GM12878 (cell line): ENCODE measurements around the gene EEF1B2. TPM values are rescaled to one million over a fixed set of nuclear protein-coding genes. Genes with fewer than 3 reads are reported as not detected.

Source experiments
- ATAC-seq: fragments of 200-7000 bp; cut with Tn5 transposase; 3 replicates; pipeline ENCODE4 v1.9.1; 2020; ENCODE audit warnings: mild to moderate bottlenecking, moderate library complexity
- BruUV-seq: library from RNA; stranded (reverse); fragments of 400-500 nt; replicated peaks from 2 replicates; lab custom pipeline; 2021; lab: Mats Ljungman, UMichigan
- CTCF ChIA-PET: fragments of 300-600 bp; sonication (Branson Sonifier 250); formaldehyde crosslinking; extraction: SDS; loops from one replicate; lab custom pipeline; 2021; ENCODE audit warnings: inconsistent platforms; lab: Yijun Ruan, JAX
- POLR2A ChIA-PET: fragments of 350-600 bp; formaldehyde crosslinking; extraction: SDS; loops from one replicate; lab custom pipeline; 2021; ENCODE audit warnings: inconsistent platforms; lab: Charles Lee
- RAD21 ChIA-PET: fragments of 300-600 bp; sonication (Branson Sonifier 250); formaldehyde crosslinking; loops from one replicate; lab custom pipeline; 2023; ENCODE audit warnings: antibody characterized with exemption; ENCODE audit not compliant: unreplicated experiment; lab: Charles Lee
- SMC1A ChIA-PET: fragments of 300-600 bp; sonication (Branson Sonifier 250); formaldehyde crosslinking; loops from one replicate; lab custom pipeline; 2023; ENCODE audit not compliant: unreplicated experiment, uncharacterized antibody; lab: Charles Lee
- DNase-seq: peaks from one replicate; pipeline ENCODE4 v3.0.0-alpha.2; 2011; ENCODE audit warnings: low read depth, low spot score
- FAIRE-seq: peaks from 3 replicates; lab custom pipeline; 2011; peaks lifted over from hg19 to GRCh38; lab: Jason Lieb, UNC
- H2AFZ ChIP-seq: 2 replicates; pipeline ENCODE4 v1.6.0; 2011; ENCODE audit warnings: low read depth, low read length, control low read depth; ENCODE audit not compliant: control insufficient read depth
- H3K27ac ChIP-seq: 2 replicates; pipeline ENCODE4 v1.5.1; 2011; ENCODE audit warnings: control low read depth; ENCODE audit not compliant: control insufficient read depth, insufficient read depth
- H3K27me3 ChIP-seq, 2 experiments: replicated peaks in 1 of 2; 2 replicates each; pipeline versions ENCODE4 v1.6.0 to v1.6.1; 2011; ENCODE audit warnings: low read length in 1 of 2; ENCODE audit not compliant: control insufficient read depth in 2 of 2, insufficient read depth in 2 of 2
- H3K36me3 ChIP-seq, 2 experiments: 2 replicates each; pipeline ENCODE4 v1.5.1; 2011; ENCODE audit warnings: low read length in 1 of 2; ENCODE audit not compliant: control insufficient read depth in 2 of 2, insufficient read depth in 2 of 2
- H3K4me1 ChIP-seq: 2 replicates; pipeline ENCODE4 v1.6.1; 2011; ENCODE audit warnings: mild to moderate bottlenecking, low read length, moderate library complexity, mixed read lengths; ENCODE audit not compliant: control insufficient read depth, insufficient read depth
- H3K4me2 ChIP-seq: 2 replicates; pipeline ENCODE4 v1.6.0; 2011; ENCODE audit warnings: control low read depth; ENCODE audit not compliant: control insufficient read depth, insufficient read depth
- H3K4me3 ChIP-seq: fragments of 200-600 bp; sonication (generic); 2 replicates; pipeline ENCODE4 v1.5.1; 2016
- H3K79me2 ChIP-seq: 2 replicates; pipeline ENCODE4 v1.6.0; 2011; ENCODE audit warnings: low read length; ENCODE audit not compliant: control insufficient read depth, insufficient read depth
- H3K9ac ChIP-seq: 2 replicates; pipeline ENCODE4 v1.8.0; 2011; ENCODE audit warnings: low read length, control low read depth, mixed read lengths; ENCODE audit not compliant: control insufficient read depth, insufficient read depth
- H3K9me3 ChIP-seq: replicated peaks from 3 replicates; pipeline ENCODE4 v1.5.1; 2011; ENCODE audit warnings: mild to moderate bottlenecking, low read length; ENCODE audit not compliant: control insufficient read depth, insufficient read depth
- H4K20me1 ChIP-seq: 2 replicates; pipeline ENCODE4 v1.6.0; 2011; ENCODE audit not compliant: control insufficient read depth, insufficient read depth
- BCL11A ChIP-seq: IDR thresholded peaks from 2 replicates; pipeline ENCODE4 v1.6.1; 2011; ENCODE audit warnings: low read depth, low read length
- CREM ChIP-seq: IDR thresholded peaks from 2 replicates; pipeline ENCODE4 v1.6.1; 2014; ENCODE audit warnings: antibody characterized with exemption, low read depth
- EP300 ChIP-seq, 2 experiments: fragments of 150-350 bp in 1 of 2; IDR thresholded peaks; 2 replicates each; pipeline ENCODE4 v1.6.1; 2011 to 2012; ENCODE audit warnings: low read depth in 2 of 2, low read length in 2 of 2, borderline replicate concordance in 1 of 2, improper control_type of control experiment in 1 of 2, inconsistent platforms in 1 of 2; ENCODE audit not compliant: control insufficient read depth in 1 of 2
- JUND ChIP-seq: IDR thresholded peaks from 2 replicates; pipeline ENCODE4 v1.6.1; 2012; ENCODE audit warnings: low read depth, mild to moderate bottlenecking, low read length, improper control_type of control experiment, moderate library complexity
- KLF5 ChIP-seq: fragments of 450-650 bp; IDR thresholded peaks from 2 replicates; pipeline ENCODE4 v1.6.1; 2014; ENCODE audit warnings: mild to moderate bottlenecking; ENCODE audit not compliant: partially characterized antibody
- LARP7 ChIP-seq: fragments of 450-650 bp; IDR thresholded peaks from 2 replicates; pipeline ENCODE4 v1.6.1; 2017; ENCODE audit warnings: mild to moderate bottlenecking
- MXI1 ChIP-seq: fragments of 150-350 bp; IDR thresholded peaks from 2 replicates; pipeline ENCODE4 v1.6.1; 2011; ENCODE audit warnings: low read depth, mild to moderate bottlenecking, inconsistent platforms, low read length, improper control_type of control experiment
- MYC ChIP-seq: IDR thresholded peaks from 2 replicates; pipeline ENCODE4 v1.6.1; 2011; ENCODE audit warnings: mild to moderate bottlenecking, low read length, moderate library complexity, inconsistent platforms; ENCODE audit not compliant: insufficient read depth, insufficient replicate concordance, insufficient read length, severe bottlenecking
- PAX5 ChIP-seq: IDR thresholded peaks from 2 replicates; pipeline ENCODE4 v1.6.1; 2011; ENCODE audit warnings: low read depth, low read length, borderline replicate concordance
- RAD21 ChIP-seq: IDR thresholded peaks from 2 replicates; pipeline ENCODE4 v1.6.1; 2011; ENCODE audit warnings: mild to moderate bottlenecking, low read depth, low read length, moderate library complexity; ENCODE audit not compliant: insufficient read depth
- SIN3A ChIP-seq: IDR thresholded peaks from 2 replicates; pipeline ENCODE4 v1.6.1; 2012; ENCODE audit warnings: low read depth, low read length, improper control_type of control experiment
- SRF ChIP-seq, 2 experiments: IDR thresholded peaks; 2 replicates each; pipeline ENCODE4 v1.6.1; 2011; ENCODE audit warnings: low read depth in 2 of 2, low read length in 2 of 2, mild to moderate bottlenecking in 1 of 2, moderate library complexity in 1 of 2
- TCF12 ChIP-seq: IDR thresholded peaks from 2 replicates; pipeline ENCODE4 v1.6.1; 2011; ENCODE audit warnings: low read depth, mild to moderate bottlenecking, low read length
- WGBS: methylation state at CpG from one replicate; pipeline ENCODE4 v1.1.6; 2016; ENCODE audit warnings: low lambda C conversion rate; ENCODE audit not compliant: insufficient replicate concordance, insufficient coverage; ENCODE audit errors: missing lambda C conversion rate; 5-methylcytosine and 5-hydroxymethylcytosine counted together
- in situ Hi-C: fragments of 300-500 bp; cut with MboI; formaldehyde crosslinking; loops from 9 replicates; pipeline ENCODE4 v1.14.3; 2018; ENCODE audit warnings: mixed read lengths
- intact Hi-C: fragments of 100-400 bp; cut with micrococcal nuclease; formaldehyde crosslinking; loops from one replicate; pipeline ENCODE4 v1.14.2; 2022; ENCODE audit not compliant: unreplicated experiment
- polyA plus RNA-seq, 11 experiments: library from polyadenylated mRNA; depleted of rRNA in 4 of 11; unstranded in 6 of 11; stranded (reverse) in 5 of 11; fragments of >200 nt; fragmentation: Nextera tagmentation in 4 of 11; fragmentation: Illumina TruSeq in 1 of 11; extraction: Ambion mirVana in 4 of 11; extraction: Trizol in 1 of 11; gene quantifications; 1 replicate in 1 of 11; 2 replicates in 10 of 11; pipeline versions ENCODE4 v1.2.1 to v1.2.3, GENCODE V29; 2011 to 2016; ENCODE audit warnings: inconsistent platforms in 2 of 11, missing spikeins in 2 of 11, low read depth in 1 of 11
- total RNA-seq, 4 experiments: library from RNA; depleted of rRNA in 3 of 4; stranded (reverse); fragments of >200 nt in 3 of 4; fragmentation: Illumina TruSeq in 1 of 4; extraction: Trizol in 1 of 4; gene quantifications; 2 replicates each; pipeline versions ENCODE4 v1.2.1 to v1.2.3, GENCODE V29; 2013 to 2021
- TF ChIP-seq, protein P1 (sequence below): IDR thresholded peaks from 2 replicates; pipeline ENCODE4 v1.6.1; 2011; ENCODE audit warnings: borderline replicate concordance, low read depth, mild to moderate bottlenecking, moderate library complexity, low read length; ENCODE audit not compliant: insufficient read depth, poor library complexity, severe bottlenecking

The EEF1B2 gene
- total and polyA plus RNA-seq, 10 of the 15 experiments (the other 5 are each of a cell fraction or from before 2014, with no cell fraction given): 719 to 2,110 (median 1,232) TPM

DNA sequence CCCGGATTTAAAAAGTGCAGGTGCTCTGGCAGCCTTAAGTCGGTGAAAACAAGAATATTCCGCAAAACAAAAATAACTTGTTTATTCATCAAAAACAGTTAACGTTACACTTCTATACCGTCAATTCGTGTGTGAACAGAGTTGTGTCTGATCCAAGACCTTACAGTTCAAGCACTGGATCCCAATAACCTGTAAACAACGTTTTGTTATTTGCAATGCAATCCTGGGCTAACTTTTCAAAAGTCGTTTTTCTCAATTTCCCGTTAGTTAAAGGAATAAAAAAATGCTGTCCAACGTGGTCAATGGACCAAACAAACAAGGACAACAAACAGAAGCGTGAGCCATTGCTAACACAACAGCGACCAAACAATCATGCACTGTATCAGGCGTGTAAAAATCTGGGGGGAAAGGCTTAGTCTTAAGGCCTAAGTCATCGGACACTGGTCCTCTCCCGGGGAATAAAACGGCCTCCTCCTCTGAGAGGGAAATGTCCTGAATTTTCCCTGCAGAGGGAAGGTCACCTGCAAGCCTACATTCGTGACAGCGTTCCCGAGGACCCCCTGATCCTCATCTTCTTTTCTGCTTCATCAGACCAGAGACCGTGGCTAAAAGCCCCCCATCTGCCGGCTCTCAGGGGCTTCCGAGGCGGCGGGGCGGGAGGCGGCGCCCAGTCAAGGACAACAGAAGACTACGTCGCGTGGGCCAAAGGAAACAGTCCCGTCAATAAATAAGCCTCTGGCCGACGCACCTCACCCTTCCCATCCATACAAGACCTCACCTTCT, 941 bp upstream of the EEF1B2 start (continued):
- no peak for TF ChIP-seq EP300 (IDR thresholded peaks at IDR 0.05; ENCODE audit: borderline replicate concordance in 1 of 2, control insufficient read depth in 1 of 2, low read depth in 2 of 2, low read length in 2 of 2)
- TF ChIP-seq SIN3A: no peak
- peak; percentile 58; the same call in 1 of the 2 replicates for TF ChIP-seq MXI1
- TF ChIP-seq CREM: no peak
- TF ChIP-seq BCL11A: no peak

DNA sequence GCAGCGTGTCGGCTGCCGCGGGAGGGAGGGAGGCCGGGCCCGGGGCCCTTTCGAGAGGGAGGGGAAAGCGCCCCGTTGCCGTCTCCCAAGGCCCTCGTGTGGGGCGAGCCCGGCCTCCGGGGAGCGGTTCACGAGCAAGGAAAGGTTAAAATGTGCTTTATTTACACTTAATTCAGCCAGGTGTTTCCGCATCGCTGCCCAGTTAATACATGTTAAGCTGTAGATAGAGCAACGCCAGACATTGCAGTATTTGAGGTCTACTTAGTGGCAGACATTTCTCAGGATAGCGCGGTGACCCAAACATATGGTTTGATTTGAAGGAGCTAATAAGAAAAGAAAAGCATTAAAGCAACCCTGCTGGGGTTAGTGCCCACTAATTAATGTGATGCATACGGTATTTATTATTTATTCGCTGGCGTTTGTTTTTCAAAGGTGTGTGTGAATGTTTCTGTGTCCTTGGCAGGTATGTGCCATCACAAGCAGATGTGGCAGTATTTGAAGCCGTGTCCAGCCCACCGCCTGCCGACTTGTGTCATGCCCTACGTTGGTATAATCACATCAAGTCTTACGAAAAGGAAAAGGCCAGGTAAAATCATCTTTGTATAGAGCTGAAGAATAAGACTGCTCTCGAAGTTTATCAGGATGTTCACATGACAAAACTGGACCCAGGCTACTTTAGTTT, 571 bp downstream of the EEF1B2 start:
- Histone ChIP-seq H3K4me2 (peak overlapping the region; percentile 48), H2AFZ (peak overlapping the region; percentile 99), H3K4me3 (peak overlapping the region; percentile 93), H3K9me3 (no peaks in the 10 kb centered on the region), H3K9ac (peak overlapping the region; percentile 93), H3K27ac (peak overlapping the region; percentile 94), H4K20me1 (no peaks in the 10 kb centered on the region), H3K36me3 (peaks cover 2 to 19% of the 10 kb centered on the region in 2 experiments; a peak in 3 of 4 replicates), H3K79me2 (peaks cover 72% of the 10 kb centered on the region), H3K27me3 (no peaks in the 10 kb centered on the region), H3K4me1 (peaks cover 2% of the 10 kb centered on the region; the same call in 1 of the 2 replicates)
- ChIA-PET POLR2A (interaction anchor here (2.9 kb wide), 1 partner anchor 73 kb away, joined by 14 read pairs; the partner anchor contains the start of gene INO80D), RAD21 (interaction anchor here (0.9 to 1.3 kb wide), 4 partner anchors 77 to 194 kb away, joined by 3 read pairs; no protein-coding TSS in a partner anchor), SMC1A (interaction anchor here (1.2 to 1.9 kb wide), 4 partner anchors 71 to 146 kb away, joined by 3 to 7 read pairs (median 4); partner anchors contain the start of gene ZDBF2), CTCF (interaction anchor here (0.7 to 1.8 kb wide), 6 partner anchors 114 to 823 kb away, joined by 3 to 4 read pairs (median 3); partner anchors contain the start of gene ZDBF2)
- peak; percentile 97 for TF ChIP-seq MYC
- peak; percentile 80; the same call in 1 of the 2 replicates for TF ChIP-seq MXI1
- no peak for TF ChIP-seq TCF12
- TF ChIP-seq PAX5: peak; percentile 76; the same call in 1 of the 2 replicates
- TF ChIP-seq KLF5: no peak
- TF ChIP-seq SRF (IDR thresholded peaks at IDR 0.05; ENCODE audit: low read depth in 2 of 2, low read length in 2 of 2): no peak
- TF ChIP-seq LARP7: 0 out of 2 replicates have a peak, but pooled peaks have one; percentile 4
- no peak for TF ChIP-seq RAD21
- TF ChIP-seq, protein P1, sequence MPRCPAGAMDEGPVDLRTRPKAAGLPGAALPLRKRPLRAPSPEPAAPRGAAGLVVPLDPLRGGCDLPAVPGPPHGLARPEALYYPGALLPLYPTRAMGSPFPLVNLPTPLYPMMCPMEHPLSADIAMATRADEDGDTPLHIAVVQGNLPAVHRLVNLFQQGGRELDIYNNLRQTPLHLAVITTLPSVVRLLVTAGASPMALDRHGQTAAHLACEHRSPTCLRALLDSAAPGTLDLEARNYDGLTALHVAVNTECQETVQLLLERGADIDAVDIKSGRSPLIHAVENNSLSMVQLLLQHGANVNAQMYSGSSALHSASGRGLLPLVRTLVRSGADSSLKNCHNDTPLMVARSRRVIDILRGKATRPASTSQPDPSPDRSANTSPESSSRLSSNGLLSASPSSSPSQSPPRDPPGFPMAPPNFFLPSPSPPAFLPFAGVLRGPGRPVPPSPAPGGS: no peak
- TF ChIP-seq JUND: no peak
- FAIRE-seq (no peak), ATAC-seq (peak; percentile 79), DNase-seq (no peak)
- BruUV-seq: TSS peak; percentile 80
- intact Hi-C loops: loop anchor here (10.0 kb wide), 1 partner anchor 295 kb away; no protein-coding TSS in a partner anchor
- WGBS: 1% methylated on average over 23 of the region's 30 CpGs
- in situ Hi-C loops: no loop called here
